GM19395 (cell line): Measurements from ENCODE around the gene MEA1.

Experiments used
- ATAC-seq: cut with Tn5 transposase; IDR thresholded peaks from one replicate; pipeline ENCODE4 v1.9.1; 2021; ENCODE audit warnings: mild to moderate bottlenecking, moderate library complexity; ENCODE audit not compliant: unreplicated experiment

The MEA1 gene

GRCh38 chr6:42978487-42978838 lies 35.3 kb downstream of the MEA1 start:
- ATAC-seq: peak; percentile 26

GRCh38 chr6:42974919-42975505 lies 38.7 kb downstream of the MEA1 start:
- no peak for ATAC-seq

- ATAC-seq: no peak
Measured at GRCh38 chr6:42973926-42974325, 39.8 kb downstream of the MEA1 start.

- ATAC-seq: no peak
Measured at GRCh38 chr6:42971746-42972327, 41.9 kb downstream of the MEA1 start.

GRCh38 chr6:42970871-42971612 lies 42.7 kb downstream of the MEA1 start:
- no peak for ATAC-seq

GRCh38 chr6:42969934-42970333 lies 43.8 kb downstream of the MEA1 start:
- no peak for ATAC-seq

- ATAC-seq: no peak
Measured at GRCh38 chr6:42969431-42969830, 44.3 kb downstream of the MEA1 start.

- no peak for ATAC-seq
Measured at GRCh38 chr6:42968783-42969182, 45.0 kb downstream of the MEA1 start.

GRCh38 chr6:42968126-42968701 lies 45.5 kb downstream of the MEA1 start:
- no peak for ATAC-seq

- no peak for ATAC-seq
Measured at GRCh38 chr6:42967228-42967627, 46.5 kb downstream of the MEA1 start.

GRCh38 chr6:42966571-42966970 lies 47.2 kb downstream of the MEA1 start:
- ATAC-seq: no peak

GRCh38 chr6:42963855-42964605 lies 49.7 kb downstream of the MEA1 start:
- no peak for ATAC-seq

- no peak for ATAC-seq
Measured at GRCh38 chr6:42963179-42963854, 50.4 kb downstream of the MEA1 start.

GRCh38 chr6:42962502-42963178 lies 51.1 kb downstream of the MEA1 start:
- no peak for ATAC-seq

- ATAC-seq: no peak
Measured at GRCh38 chr6:42962096-42962495, 51.6 kb downstream of the MEA1 start.
